Brain microvascular endothelial cell (primary cell): ENCODE data around the gene PRR4.

Source experiments
- DNase-seq: peaks from one replicate; pipeline ENCODE4 v3.0.0-alpha.2; 2020
- H3K27ac ChIP-seq: fragments of 250-450 bp; sonication (Bioruptor Pico); 2 replicates; pipeline ENCODE4 v1.5.1; 2020; ENCODE audit warnings: mild to moderate bottlenecking, moderate library complexity
- H3K27me3 ChIP-seq: fragments of 250-450 bp; sonication (Bioruptor Pico); replicated peaks from 2 replicates; pipeline ENCODE4 v1.5.1; 2020; ENCODE audit warnings: mild to moderate bottlenecking
- H3K36me3 ChIP-seq: fragments of 250-450 bp; sonication (Bioruptor Pico); replicated peaks from 2 replicates; pipeline ENCODE4 v1.5.1; 2020; ENCODE audit warnings: mild to moderate bottlenecking
- H3K4me3 ChIP-seq: 2 replicates; pipeline ENCODE4 v1.5.1; 2011; ENCODE audit warnings: low read depth, mild to moderate bottlenecking, control low read depth, low read length, moderate library complexity
- in situ Hi-C: cut with HindIII; loops from 2 replicates; pipeline ENCODE4 v1.10.0; 2017; ENCODE audit warnings: low sequenced_read_pairs, low pct_ligation_motif_present
- TF ChIP-seq, protein P1 (sequence below): IDR thresholded peaks from 2 replicates; pipeline ENCODE4 v1.5.1; 2011; ENCODE audit warnings: low read depth, mild to moderate bottlenecking, moderate library complexity, low read length, control low read depth, inconsistent platforms; ENCODE audit errors: missing control alignments

Gene PRR4

DNA sequence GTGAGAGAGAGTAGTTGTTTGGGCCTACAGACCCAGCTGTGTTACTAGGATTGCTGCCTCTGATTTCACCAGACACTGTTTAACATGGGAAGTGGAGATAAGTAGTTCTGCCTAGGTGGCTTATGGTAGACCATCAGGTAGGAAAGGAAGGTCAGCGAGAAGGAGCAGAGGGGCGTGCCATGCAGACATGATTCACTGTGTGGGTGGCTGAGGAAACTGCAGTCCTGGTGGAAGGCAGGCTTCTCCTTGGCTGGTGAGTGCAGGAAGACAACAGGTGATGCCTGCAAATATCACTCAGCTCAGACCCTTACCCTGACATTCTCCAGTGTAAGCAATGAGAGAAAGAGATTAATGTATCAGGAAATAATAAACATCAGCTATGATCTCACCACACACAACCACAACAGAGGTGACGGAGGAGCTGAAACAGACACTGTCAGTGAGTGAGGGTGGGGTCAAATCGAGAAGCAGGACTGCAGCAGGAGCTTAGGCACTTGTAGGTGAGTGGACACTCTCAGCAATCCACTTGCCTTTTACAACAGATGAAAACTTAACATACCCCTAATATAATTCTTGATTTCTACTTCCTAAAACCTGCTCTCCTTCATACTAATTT lies 2.1 kb upstream of the PRR4 start:
- TF ChIP-seq, protein P1, sequence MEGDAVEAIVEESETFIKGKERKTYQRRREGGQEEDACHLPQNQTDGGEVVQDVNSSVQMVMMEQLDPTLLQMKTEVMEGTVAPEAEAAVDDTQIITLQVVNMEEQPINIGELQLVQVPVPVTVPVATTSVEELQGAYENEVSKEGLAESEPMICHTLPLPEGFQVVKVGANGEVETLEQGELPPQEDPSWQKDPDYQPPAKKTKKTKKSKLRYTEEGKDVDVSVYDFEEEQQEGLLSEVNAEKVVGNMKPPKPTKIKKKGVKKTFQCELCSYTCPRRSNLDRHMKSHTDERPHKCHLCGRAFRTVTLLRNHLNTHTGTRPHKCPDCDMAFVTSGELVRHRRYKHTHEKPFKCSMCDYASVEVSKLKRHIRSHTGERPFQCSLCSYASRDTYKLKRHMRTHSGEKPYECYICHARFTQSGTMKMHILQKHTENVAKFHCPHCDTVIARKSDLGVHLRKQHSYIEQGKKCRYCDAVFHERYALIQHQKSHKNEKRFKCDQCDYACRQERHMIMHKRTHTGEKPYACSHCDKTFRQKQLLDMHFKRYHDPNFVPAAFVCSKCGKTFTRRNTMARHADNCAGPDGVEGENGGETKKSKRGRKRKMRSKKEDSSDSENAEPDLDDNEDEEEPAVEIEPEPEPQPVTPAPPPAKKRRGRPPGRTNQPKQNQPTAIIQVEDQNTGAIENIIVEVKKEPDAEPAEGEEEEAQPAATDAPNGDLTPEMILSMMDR, result no peak
- in situ Hi-C loops, result no loop called here
- H3K36me3 ChIP-seq, result no peaks in the 10 kb centered on the region
- DNase-seq, result no peak
- no peak overlapping the region for H3K27ac ChIP-seq
- no peak overlapping the region for H3K4me3 ChIP-seq
- H3K27me3 ChIP-seq, result no peaks in the 10 kb centered on the region

DNA sequence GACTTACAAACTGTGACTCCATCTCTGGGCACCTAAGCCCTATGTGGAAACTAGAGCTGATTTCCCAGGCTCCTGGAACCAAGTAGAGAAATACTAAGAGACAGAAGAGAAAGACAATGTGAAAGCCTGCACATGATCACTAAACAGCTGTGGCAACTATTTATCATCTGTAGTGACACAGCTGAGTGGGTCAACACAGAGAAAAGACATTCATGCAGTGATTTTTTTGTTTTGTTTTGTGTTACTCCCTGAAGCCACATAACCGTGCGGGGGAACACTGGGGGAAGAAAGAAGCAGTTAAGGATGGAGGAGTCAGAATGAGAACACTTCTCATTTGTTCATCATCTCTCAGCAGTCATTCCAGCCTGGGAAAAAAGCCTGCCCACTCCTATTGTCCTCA lies 1.5 kb downstream of the PRR4 start:
- Histone ChIP-seq H3K4me3 (no peak overlapping the region), H3K27ac (no peak overlapping the region), H3K36me3 (no peaks in the 10 kb centered on the region), H3K27me3 (no peaks in the 10 kb centered on the region)
- in situ Hi-C loops, result no loop called here
- TF ChIP-seq, protein P1, result no peak
- no peak for DNase-seq

DNA sequence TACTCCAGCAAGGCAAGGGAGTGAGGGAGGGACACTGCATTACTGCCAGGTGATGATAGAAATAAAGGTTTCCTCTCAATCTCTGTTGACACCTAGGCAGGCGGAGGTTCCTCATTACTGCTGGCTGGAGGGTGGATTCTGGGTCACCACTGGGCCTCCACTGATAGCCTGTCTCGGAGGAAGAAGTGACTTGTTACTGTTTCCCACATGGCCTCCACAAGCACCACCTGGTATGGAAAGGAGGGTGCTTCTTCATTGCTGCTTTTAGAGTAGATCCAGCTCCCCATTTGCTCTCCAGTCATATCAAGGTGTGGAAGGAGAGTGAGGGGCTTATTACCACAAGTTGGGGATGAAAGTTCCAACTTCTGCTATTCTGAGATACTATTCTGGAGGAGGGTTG lies 6.4 kb downstream of the PRR4 start:
- no peak overlapping the region for H3K27ac ChIP-seq
- in situ Hi-C loops, result no loop called here
- no peak overlapping the region for H3K4me3 ChIP-seq
- no peak for DNase-seq
- TF ChIP-seq, protein P1, result no peak
- no peaks in the 10 kb centered on the region for H3K27me3 ChIP-seq
- H3K36me3 ChIP-seq, result no peaks in the 10 kb centered on the region

DNA sequence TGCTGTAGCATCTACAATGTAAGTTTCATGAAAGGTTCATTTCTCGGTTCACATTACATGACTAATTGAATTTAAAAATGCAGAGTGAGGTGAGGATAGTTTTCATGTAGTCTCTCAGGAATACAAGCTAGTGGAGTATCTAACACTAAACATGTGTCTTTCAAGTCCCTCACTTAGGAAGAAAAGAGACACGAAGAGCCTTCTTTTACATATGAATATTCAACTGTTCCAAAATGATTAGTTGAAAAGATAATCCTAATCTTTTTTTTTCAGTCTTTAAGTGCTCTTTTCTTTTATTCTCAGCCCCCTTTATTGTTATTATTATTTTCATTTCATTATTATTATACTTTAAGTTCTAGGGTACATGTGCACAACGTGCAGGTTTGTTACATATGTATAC lies 10.8 kb downstream of the PRR4 start:
- TF ChIP-seq, protein P1, result no peak
- in situ Hi-C loops, result no loop called here
- no peak overlapping the region for H3K27ac ChIP-seq
- no peak overlapping the region for H3K4me3 ChIP-seq
- no peaks in the 10 kb centered on the region for H3K27me3 ChIP-seq
- H3K36me3 ChIP-seq, result no peaks in the 10 kb centered on the region
- DNase-seq, result no peak

DNA sequence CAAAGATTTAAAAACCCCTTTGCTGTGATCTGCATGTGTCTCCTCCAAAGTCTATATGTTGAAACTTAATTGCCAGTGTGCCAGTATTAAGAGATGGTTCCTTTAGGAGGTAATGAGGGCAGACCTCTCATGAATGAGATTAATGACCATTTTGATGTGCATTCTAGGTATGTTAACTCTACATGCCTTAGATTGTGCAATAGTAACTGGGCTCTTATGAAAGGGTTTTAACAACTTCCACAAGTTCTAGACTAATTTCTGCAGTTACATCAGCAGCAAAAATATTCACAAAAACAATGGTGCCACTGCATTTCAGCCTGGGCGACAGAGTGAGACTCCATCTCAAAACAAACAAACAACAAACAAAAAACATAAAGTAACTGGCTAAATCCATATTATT lies 19.3 kb downstream of the PRR4 start:
- in situ Hi-C loops, result no loop called here
- no peak overlapping the region for H3K27ac ChIP-seq
- no peak for DNase-seq
- H3K4me3 ChIP-seq, result no peak overlapping the region
- TF ChIP-seq, protein P1, result no peak
- no peaks in the 10 kb centered on the region for H3K27me3 ChIP-seq
- H3K36me3 ChIP-seq, result no peaks in the 10 kb centered on the region

DNA sequence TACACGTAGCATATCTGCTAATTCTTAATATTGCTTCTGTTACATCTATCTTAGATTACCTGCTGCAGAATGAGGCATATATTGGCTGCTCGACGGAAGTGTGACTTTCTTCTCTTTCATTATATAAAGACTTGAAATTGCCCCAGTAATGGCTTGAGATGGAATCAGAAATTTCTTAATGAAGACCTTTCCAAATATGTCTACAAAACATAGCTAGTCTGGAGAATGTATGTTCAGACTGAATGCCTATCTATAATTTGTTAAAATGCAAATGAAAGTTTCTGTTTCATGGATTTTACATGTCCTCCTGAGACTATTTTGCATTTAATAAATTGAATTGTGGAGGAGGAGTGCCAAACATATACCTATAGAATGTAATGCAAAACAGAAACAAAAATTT lies 23.0 kb downstream of the PRR4 start, which contains the start of gene TAS2R10:
TAS2R10 (minus strand) TSS at position 101 of the 400 bp plus-strand sequence; CDS start at position 12, 89 bp downstream.
- TF ChIP-seq, protein P1, result no peak
- in situ Hi-C loops, result no loop called here
- H3K36me3 ChIP-seq, result no peaks in the 10 kb centered on the region
- no peak for DNase-seq
- H3K4me3 ChIP-seq, result no peak within 1 kb of the TSS
- H3K27me3 ChIP-seq, result no peaks in the 10 kb centered on the region
- H3K27ac ChIP-seq, result no peak within 1 kb of the TSS
